HepG2 (cell line): ENCODE results near the gene HRC. TPM values are rescaled to one million over a fixed set of nuclear protein-coding genes. Genes with fewer than 3 reads are reported as not detected.

ENCODE experiments used
- ATAC-seq: fragments of 200-7000 bp; cut with Tn5 transposase; 3 replicates; pipeline ENCODE4 v1.9.1; 2020; ENCODE audit warnings: mild to moderate bottlenecking, moderate library complexity
- BruUV-seq: library from RNA; stranded (reverse); fragments of 400-500 nt; replicated peaks from 2 replicates; lab custom pipeline; 2021; lab: Mats Ljungman, UMichigan
- CTCF ChIA-PET: fragments of 300-600 bp; formaldehyde crosslinking; extraction: SDS; loops from one replicate; lab custom pipeline; 2021; ENCODE audit warnings: low total read pairs, inconsistent platforms, low intra/inter-chr PET ratio; lab: Yijun Ruan, JAX
- POLR2A ChIA-PET: fragments of 350-600 bp; sonication (Branson Sonifier 250); formaldehyde crosslinking; loops from one replicate; lab custom pipeline; 2020; ENCODE audit warnings: antibody characterized with exemption, inconsistent platforms; lab: Yijun Ruan, JAX
- DNase-seq: peaks from one replicate; pipeline ENCODE4 v3.0.0-alpha.2; 2015; ENCODE audit warnings: low spot score
- FAIRE-seq: peaks from 3 replicates; lab custom pipeline; 2011; peaks lifted over from hg19 to GRCh38; lab: Jason Lieb, UNC
- H2AFZ ChIP-seq: one replicate; pipeline ENCODE4 v1.6.1; 2011; ENCODE audit warnings: low read length, inconsistent platforms
- H3K27ac ChIP-seq: fragments of 300-600 bp; 3 replicates; pipeline ENCODE4 v1.8.0; 2011; ENCODE audit warnings: mixed run types, mild to moderate bottlenecking, mixed read lengths, low read length, inconsistent platforms; ENCODE audit not compliant: insufficient read depth; ENCODE audit errors: extremely low read length
- H3K27me3 ChIP-seq, 2 experiments: fragments of 200-600 bp in 1 of 2; 2 replicates in 1 of 2; 3 replicates in 1 of 2; pipeline versions ENCODE4 v1.6.0 to v1.8.0; 2011; ENCODE audit warnings: low read length in 2 of 2, mild to moderate bottlenecking in 2 of 2, moderate library complexity in 2 of 2, inconsistent platforms in 1 of 2; ENCODE audit not compliant: insufficient read depth in 2 of 2, control insufficient read depth in 1 of 2
- H3K36me3 ChIP-seq, 2 experiments: fragments of 200-600 bp in 1 of 2; replicated peaks in 1 of 2; 2 replicates in 1 of 2; 3 replicates in 1 of 2; pipeline versions ENCODE4 v1.5.1 to v1.8.0; 2011; ENCODE audit warnings: low read length in 2 of 2, inconsistent platforms in 1 of 2; ENCODE audit not compliant: insufficient read depth in 2 of 2, control insufficient read depth in 1 of 2
- H3K4me1 ChIP-seq: 2 replicates; pipeline ENCODE4 v1.5.1; 2012; ENCODE audit warnings: low read length, inconsistent platforms; ENCODE audit not compliant: insufficient read depth
- H3K4me2 ChIP-seq: 2 replicates; pipeline ENCODE4 v1.6.0; 2011; ENCODE audit warnings: low read depth, low read length, inconsistent platforms
- H3K4me3 ChIP-seq, 3 experiments: fragments of 200-600 bp in 1 of 3; sonication (generic), shearing (Covaris generic) in 1 of 3; replicated peaks in 1 of 3; 2 replicates each; pipeline ENCODE4 v1.5.1; 2011 to 2016; ENCODE audit warnings: low read length in 3 of 3, inconsistent platforms in 2 of 3, low read depth in 2 of 3, mild to moderate bottlenecking in 2 of 3, control low read depth in 1 of 3, mixed read lengths in 1 of 3; ENCODE audit not compliant: insufficient read depth in 1 of 3
- H3K79me2 ChIP-seq: one replicate; pipeline ENCODE4 v1.6.1; 2011; ENCODE audit warnings: low read length, inconsistent platforms; ENCODE audit not compliant: insufficient read depth
- H3K9ac ChIP-seq: 2 replicates; pipeline ENCODE4 v1.6.0; 2011; ENCODE audit warnings: mild to moderate bottlenecking, low read depth, low read length, inconsistent platforms; ENCODE audit not compliant: insufficient read depth
- H3K9me3 ChIP-seq: 2 replicates; pipeline ENCODE4 v1.5.1; 2012; ENCODE audit warnings: mild to moderate bottlenecking, low read length
- H4K20me1 ChIP-seq: 2 replicates; pipeline ENCODE4 v1.6.0; 2011; ENCODE audit warnings: inconsistent platforms, mild to moderate bottlenecking, low read length, moderate library complexity; ENCODE audit not compliant: insufficient read depth
- DR1 ChIP-seq: sonication (generic); formaldehyde crosslinking; IDR thresholded peaks from 2 replicates; pipeline ENCODE4 v1.8.0; 2021; ENCODE audit warnings: mild to moderate bottlenecking, missing genetic modification reagents, inconsistent platforms
- HNRNPK ChIP-seq: fragments of 200-400 bp; formaldehyde crosslinking; IDR thresholded peaks from 2 replicates; pipeline ENCODE4 v1.6.1; 2018; ENCODE audit warnings: low read length, low read depth, moderate library complexity, mild to moderate bottlenecking; ENCODE audit not compliant: poor library complexity, severe bottlenecking
- IRX3 ChIP-seq: sonication (generic); formaldehyde crosslinking; IDR thresholded peaks from 2 replicates; pipeline ENCODE4 v1.8.1; 2023; ENCODE audit warnings: mild to moderate bottlenecking, low read depth, missing genetic modification reagents, borderline replicate concordance
- UBTF ChIP-seq: sonication (generic); formaldehyde crosslinking; IDR thresholded peaks from 2 replicates; pipeline ENCODE4 v1.4.0; 2020; ENCODE audit warnings: mild to moderate bottlenecking, missing genetic modification reagents
- ZBTB37 ChIP-seq: sonication (generic); formaldehyde crosslinking; IDR thresholded peaks from 2 replicates; pipeline ENCODE4 v1.4.0; 2020; ENCODE audit warnings: mild to moderate bottlenecking, missing genetic modification reagents
- ZBTB38 ChIP-seq: sonication (generic); formaldehyde crosslinking; IDR thresholded peaks from 2 replicates; pipeline ENCODE4 v1.5.1; 2020; ENCODE audit warnings: mild to moderate bottlenecking, missing genetic modification reagents
- ZNF274 ChIP-seq: sonication (generic); formaldehyde crosslinking; IDR thresholded peaks from 2 replicates; pipeline ENCODE4 v1.5.1; 2020; ENCODE audit warnings: mild to moderate bottlenecking, missing genetic modification reagents
- WGBS: methylation state at CpG from one replicate; pipeline ENCODE4 v1.1.6; 2017; ENCODE audit warnings: low lambda C conversion rate; 5-methylcytosine and 5-hydroxymethylcytosine counted together
- in situ Hi-C: cut with HindIII; loops from 2 replicates; pipeline ENCODE4 v1.10.0; 2017; ENCODE audit warnings: low pct_unique_long_range_greater_than_20kb; ENCODE audit not compliant: extremely low pct_ligation_motif_present
- intact Hi-C: fragments of 100-400 bp; cut with micrococcal nuclease; formaldehyde crosslinking; loops from one replicate; pipeline ENCODE4 v1.10.0; 2022; ENCODE audit not compliant: unreplicated experiment
- polyA plus RNA-seq, 8 experiments: library from polyadenylated mRNA; depleted of rRNA in 3 of 8; stranded (reverse) in 7 of 8; unstranded in 1 of 8; fragments of >200 nt; fragmentation: Illumina TruSeq in 4 of 8; extraction: Trizol in 4 of 8; gene quantifications; 2 replicates each; pipeline versions ENCODE4 v1.2.1 to v1.2.3, GENCODE V29; 2011 to 2016; ENCODE audit warnings: low read depth in 4 of 8, missing spikeins in 1 of 8, mixed read lengths in 1 of 8; ENCODE audit not compliant: insufficient read depth in 1 of 8
- total RNA-seq, 5 experiments: library from RNA; depleted of rRNA; stranded (reverse); fragments of >200 nt; fragmentation: Illumina TruSeq; extraction: Trizol; gene quantifications; 2 replicates each; pipeline ENCODE4 v1.2.3, GENCODE V29; 2016; ENCODE audit warnings: low read depth in 1 of 5
- TF ChIP-seq, protein P1 (sequence below): sonication (generic); formaldehyde crosslinking; IDR thresholded peaks from 2 replicates; pipeline ENCODE4 v1.5.1; 2020; ENCODE audit warnings: mild to moderate bottlenecking, missing genetic modification reagents

HRC gene
- total and polyA plus RNA-seq, 2 of the 13 experiments (the other 11 are each of a cell fraction or from before 2014, with no cell fraction given), result 3.6 to 15.4 TPM

DNA sequence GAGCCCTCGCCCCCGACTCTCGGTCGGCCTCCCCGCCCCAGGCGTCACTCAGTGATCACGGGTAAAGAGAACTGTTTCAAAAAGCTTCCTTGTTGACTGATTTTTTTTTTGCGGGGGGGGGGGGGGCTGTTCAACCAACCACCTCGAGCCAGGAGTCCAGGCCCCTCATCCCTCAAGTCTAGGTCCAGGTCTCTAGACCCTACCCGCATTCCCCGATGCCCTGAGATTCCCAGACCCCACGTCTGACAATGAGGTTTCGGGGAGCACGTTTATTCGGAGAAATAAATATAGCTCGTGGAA, 4.3 kb downstream of the HRC start:
- Histone ChIP-seq H3K9me3 (no peaks in the 10 kb centered on the region), H3K4me2 (peak overlapping the region; percentile 94), H3K36me3 (no peaks in the 10 kb centered on the region), H3K27ac (peak overlapping the region; percentile 77), H3K4me3 (peak overlapping the region in 2 of 3 experiments; percentile 53 to 86; a peak in 4 of 6 replicates), H3K79me2 (no peaks in the 10 kb centered on the region), H3K27me3 (no peaks in the 10 kb centered on the region; a peak in 2 of 5 replicates), H3K4me1 (peaks cover 64% of the 10 kb centered on the region), H2AFZ (no peak overlapping the region), H4K20me1 (no peaks in the 10 kb centered on the region), H3K9ac (no peak overlapping the region)
- no peak for ATAC-seq
- in situ Hi-C loops (loop anchor here (5.0 kb wide), 1 partner anchor 34 kb away; the partner anchor contains the start of genes C19orf73 and PPFIA3), intact Hi-C loops (loop anchor here (10.0 kb wide), 1 partner anchor 54 kb away; no protein-coding TSS in a partner anchor)
- DNase-seq, result no peak
- WGBS, result 65% methylated on average over 16 of the region's 16 CpGs
- FAIRE-seq, result no peak
- BruUV-seq, result no TSS peak
- CTCF ChIA-PET, result no interaction called here
- POLR2A ChIA-PET, result interaction anchor here (1.1 to 3.2 kb wide), 4 partner anchors 25 to 157 kb away, joined by 5 to 14 read pairs (median 8); partner anchors contain the start of genes GYS1, LIN7B and RUVBL2
- TF ChIP-seq DR1 (CRISPR knock-in tag) (0 out of 2 replicates have a peak, but pooled peaks have one; percentile 0), HNRNPK (no peak), ZBTB38 (CRISPR knock-in tag) (no peak)

DNA sequence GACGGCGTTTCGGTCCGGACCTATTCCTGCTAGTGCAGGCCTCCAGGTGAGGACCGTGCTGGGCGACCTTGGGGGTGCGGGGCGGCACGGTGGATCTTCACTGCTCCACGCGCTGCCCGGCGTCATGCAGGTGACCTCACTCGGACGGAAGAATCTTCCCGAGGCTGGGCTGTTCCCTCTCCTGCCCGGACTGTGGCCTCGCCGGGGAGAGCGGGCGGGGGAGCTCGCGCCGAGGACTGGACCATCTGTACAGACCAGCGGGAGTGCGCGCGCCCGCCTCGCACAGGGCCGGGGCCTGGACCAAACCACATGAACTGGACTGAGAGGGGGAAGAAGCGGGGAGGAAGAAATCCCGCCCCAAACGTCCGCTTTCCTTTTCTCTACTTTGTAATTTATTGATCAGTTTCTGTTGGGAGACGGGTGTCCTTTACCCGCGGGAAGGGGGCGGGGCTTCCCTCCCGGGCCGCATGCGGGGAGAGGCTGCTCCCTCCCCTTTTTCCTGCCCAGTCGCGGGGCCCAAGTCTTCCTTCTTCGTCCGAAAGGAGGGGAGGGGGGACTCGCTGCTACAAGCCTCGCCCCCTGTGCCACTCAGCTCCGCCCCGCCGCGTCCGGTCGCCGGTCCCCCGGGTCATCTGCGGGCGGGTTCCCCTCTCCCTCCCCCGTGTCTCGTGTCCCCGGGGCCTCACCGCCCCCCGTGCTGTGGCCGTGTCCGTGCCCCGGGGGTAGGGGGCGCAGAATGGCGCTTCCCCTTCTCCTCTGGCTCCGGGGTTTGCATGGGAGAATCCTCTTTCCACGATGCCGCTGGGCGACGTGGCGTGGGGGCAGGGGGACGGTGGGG, 4.9 kb downstream of the HRC start:
- Histone ChIP-seq H3K4me2 (peak overlapping the region; percentile 94), H3K27me3 (no peaks in the 10 kb centered on the region; a peak in 2 of 5 replicates), H2AFZ (no peak overlapping the region), H4K20me1 (no peaks in the 10 kb centered on the region), H3K4me3 (peak overlapping the region; percentile 53 to 86 (median 63)), H3K4me1 (peaks cover 64% of the 10 kb centered on the region), H3K9me3 (no peaks in the 10 kb centered on the region), H3K79me2 (no peaks in the 10 kb centered on the region), H3K27ac (peak overlapping the region; percentile 77), H3K9ac (peak overlapping the region; percentile 77), H3K36me3 (no peaks in the 10 kb centered on the region)
- TSS peak; percentile 96 for BruUV-seq
- ChIA-PET CTCF (no interaction called here), POLR2A (interaction anchor here (0.7 to 3.2 kb wide), 7 partner anchors 11 to 157 kb away, joined by 4 to 14 read pairs (median 7); partner anchors contain the start of genes GYS1, LIN7B and RUVBL2)
- in situ Hi-C loops, result loop anchor here (5.0 kb wide), 1 partner anchor 33 kb away; the partner anchor contains the start of genes C19orf73 and PPFIA3
- FAIRE-seq, result peak; percentile 46
- intact Hi-C loops, result loop anchor here (10.0 kb wide), 1 partner anchor 54 kb away; no protein-coding TSS in a partner anchor
- DNase-seq, result peak; percentile 76
- peak; percentile 74 for ATAC-seq
- WGBS, result 0% methylated on average over 29 of the region's 75 CpGs
- TF ChIP-seq IRX3 (no peak), ZNF274 (CRISPR knock-in tag) (peak; percentile 53), UBTF (CRISPR knock-in tag) (peak; percentile 77), ZBTB37 (CRISPR knock-in tag) (no peak)
- TF ChIP-seq, protein P1, sequence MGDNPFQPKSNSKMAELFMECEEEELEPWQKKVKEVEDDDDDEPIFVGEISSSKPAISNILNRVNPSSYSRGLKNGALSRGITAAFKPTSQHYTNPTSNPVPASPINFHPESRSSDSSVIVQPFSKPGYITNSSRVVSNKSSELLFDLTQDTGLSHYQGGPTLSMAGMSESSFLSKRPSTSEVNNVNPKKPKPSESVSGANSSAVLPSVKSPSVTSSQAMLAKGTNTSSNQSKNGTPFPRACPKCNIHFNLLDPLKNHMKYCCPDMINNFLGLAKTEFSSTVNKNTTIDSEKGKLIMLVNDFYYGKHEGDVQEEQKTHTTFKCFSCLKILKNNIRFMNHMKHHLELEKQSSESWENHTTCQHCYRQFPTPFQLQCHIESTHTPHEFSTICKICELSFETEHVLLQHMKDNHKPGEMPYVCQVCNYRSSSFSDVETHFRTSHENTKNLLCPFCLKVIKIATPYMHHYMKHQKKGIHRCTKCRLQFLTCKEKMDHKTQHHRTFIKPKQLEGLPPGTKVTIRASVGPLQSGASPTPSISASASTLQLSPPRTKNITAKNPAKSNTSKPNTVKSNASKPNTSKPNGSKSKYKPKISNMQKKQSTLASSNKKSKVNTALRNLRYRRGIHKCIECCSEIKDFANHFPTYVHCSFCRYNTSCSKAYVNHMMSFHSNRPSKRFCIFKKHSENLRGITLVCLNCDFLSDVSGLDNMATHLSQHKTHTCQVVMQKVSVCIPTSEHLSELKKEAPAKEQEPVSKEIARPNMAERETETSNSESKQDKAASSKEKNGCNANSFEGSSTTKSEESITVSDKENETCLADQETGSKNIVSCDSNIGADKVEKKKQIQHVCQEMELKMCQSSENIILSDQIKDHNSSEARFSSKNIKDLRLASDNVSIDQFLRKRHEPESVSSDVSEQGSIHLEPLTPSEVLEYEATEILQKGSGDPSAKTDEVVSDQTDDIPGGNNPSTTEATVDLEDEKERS (CRISPR knock-in tag), result peak; percentile 65
